ENCODE results near the gene TXN2.
"Not testable (repeated sequence)": the region's sequence is repeated elsewhere in the genome, so short reads cannot be mapped to it uniquely, and the experiment has no call there.

DNA sequence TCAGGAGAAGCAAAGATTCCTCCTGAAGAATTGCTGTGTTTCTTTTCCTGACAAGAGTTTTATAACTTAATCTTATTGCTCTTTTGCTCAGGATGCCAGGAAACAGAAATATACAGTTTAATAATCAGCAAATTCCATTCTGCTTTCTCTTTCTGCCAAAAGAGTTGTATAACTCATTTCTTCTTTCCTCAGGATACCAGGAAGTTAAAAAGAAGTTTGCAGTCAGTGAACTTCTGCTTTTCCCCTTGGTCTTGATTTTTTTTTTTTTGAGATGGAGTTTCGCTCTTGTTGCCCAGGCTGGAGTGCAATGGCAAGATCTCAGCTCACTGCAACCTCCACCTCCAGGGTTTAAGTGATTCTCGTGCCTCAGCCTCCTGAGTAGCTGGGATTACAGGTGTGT, 38.5 kb upstream of the TXN2 start:
- not testable (repeated sequence) for TF ChIP-seq CTCF (conservative IDR thresholded peaks at IDR 0.05); EZH2 (IDR thresholded peaks at IDR 0.05; ENCODE audit: low read depth)
